ENCODE results near the gene UBE2O. TPM values are rescaled to one million over a fixed set of nuclear protein-coding genes. Genes with fewer than 3 reads are reported as not detected.

Gene UBE2O
- total and polyA plus RNA-seq, 2 experiments from 2014 or later = 30.4 to 79.4 TPM

GRCh38 chr17:76422406-76422805 lies 30.5 kb downstream of the UBE2O start:
- Histone ChIP-seq H3K36me3 (ENCODE audit: insufficient read depth) (no peaks in the 10 kb centered on the region), H3K27ac (ENCODE audit: low read depth) (0 out of 2 replicates have a peak overlapping the region, but pooled peaks have one; percentile 66), H3K4me3 (no peak overlapping the region), H3K27me3 (ENCODE audit: insufficient read depth) (no peaks in the 10 kb centered on the region), H3K4me1 (ENCODE audit: insufficient read depth) (peaks cover 35% of the 10 kb centered on the region), H2AFZ (no peak overlapping the region), H3K79me2 (replicated peaks; ENCODE audit: insufficient read depth) (peaks cover 95% of the 10 kb centered on the region), H3F3A (replicated peaks; ENCODE audit: low read depth) (peaks cover 3% of the 10 kb centered on the region; the same call in 1 of the 2 replicates), H3K9me2 (ENCODE audit: insufficient read depth) (no peaks in the 10 kb centered on the region; the same call in 1 of the 2 replicates), H4K20me1 (replicated peaks; ENCODE audit: insufficient read depth) (peaks cover 54% of the 10 kb centered on the region), H3K4me2 (no peak overlapping the region)
- peaks cover 7% of the 10 kb centered on the region for H3K27me3 Mint-ChIP-seq (ENCODE audit: insufficient read depth, low read depth, poor library complexity)
- DNase-seq (ENCODE audit: low spot score) (no peak), ATAC-seq (no peak)
- H3K27ac Mint-ChIP-seq = no peak overlapping the region
- H3K4me1 Mint-ChIP-seq = peaks cover 43% of the 10 kb centered on the region
- peaks cover 24% of the 10 kb centered on the region for H3K36me3 Mint-ChIP-seq (ENCODE audit: low read depth)
- no peaks in the 10 kb centered on the region; the same call in 2 of the 3 replicates for H3K9me3 Mint-ChIP-seq
- no peak overlapping the region for H3K4me3 Mint-ChIP-seq
- TF ChIP-seq EZH2phosphoT487 (IDR thresholded peaks at IDR 0.05; ENCODE audit: unreplicated experiment) = no peak
- no peak for TF ChIP-seq POLR2AphosphoS5 (IDR thresholded peaks at IDR 0.05; ENCODE audit: low read depth)
- TF ChIP-seq ZNF114 (CRISPR knock-in tag; IDR thresholded peaks at IDR 0.05) = no peak
- TF ChIP-seq, protein P1, sequence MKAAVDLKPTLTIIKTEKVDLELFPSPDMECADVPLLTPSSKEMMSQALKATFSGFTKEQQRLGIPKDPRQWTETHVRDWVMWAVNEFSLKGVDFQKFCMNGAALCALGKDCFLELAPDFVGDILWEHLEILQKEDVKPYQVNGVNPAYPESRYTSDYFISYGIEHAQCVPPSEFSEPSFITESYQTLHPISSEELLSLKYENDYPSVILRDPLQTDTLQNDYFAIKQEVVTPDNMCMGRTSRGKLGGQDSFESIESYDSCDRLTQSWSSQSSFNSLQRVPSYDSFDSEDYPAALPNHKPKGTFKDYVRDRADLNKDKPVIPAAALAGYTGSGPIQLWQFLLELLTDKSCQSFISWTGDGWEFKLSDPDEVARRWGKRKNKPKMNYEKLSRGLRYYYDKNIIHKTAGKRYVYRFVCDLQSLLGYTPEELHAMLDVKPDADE (IDR thresholded peaks at IDR 0.05) = no peak
- TF ChIP-seq CTCF (conservative IDR thresholded peaks at IDR 0.05; ENCODE audit: low read depth in 2 of 2) = no peak
- TF ChIP-seq REST (IDR thresholded peaks at IDR 0.05; ENCODE audit: unreplicated experiment) = no peak
- no peak for TF ChIP-seq EZH2 (IDR thresholded peaks at IDR 0.05; ENCODE audit: low read depth, unreplicated experiment)
- no peak for TF ChIP-seq NANOG (IDR thresholded peaks at IDR 0.05; ENCODE audit: borderline replicate concordance)
- TF ChIP-seq ZNF462 (CRISPR knock-in tag; IDR thresholded peaks at IDR 0.05) = no peak
- no peak for TF ChIP-seq JUNB (IDR thresholded peaks at IDR 0.05; ENCODE audit: unreplicated experiment)
- no peak for TF ChIP-seq CREB1 (CRISPR knock-in tag; IDR thresholded peaks at IDR 0.05; ENCODE audit: low read depth)
- no peak for TF ChIP-seq STAT1 (IDR thresholded peaks at IDR 0.05; ENCODE audit: unreplicated experiment)

Measured in GM23338 (cell line).